ENCODE results near the gene CAPS.

DNA sequence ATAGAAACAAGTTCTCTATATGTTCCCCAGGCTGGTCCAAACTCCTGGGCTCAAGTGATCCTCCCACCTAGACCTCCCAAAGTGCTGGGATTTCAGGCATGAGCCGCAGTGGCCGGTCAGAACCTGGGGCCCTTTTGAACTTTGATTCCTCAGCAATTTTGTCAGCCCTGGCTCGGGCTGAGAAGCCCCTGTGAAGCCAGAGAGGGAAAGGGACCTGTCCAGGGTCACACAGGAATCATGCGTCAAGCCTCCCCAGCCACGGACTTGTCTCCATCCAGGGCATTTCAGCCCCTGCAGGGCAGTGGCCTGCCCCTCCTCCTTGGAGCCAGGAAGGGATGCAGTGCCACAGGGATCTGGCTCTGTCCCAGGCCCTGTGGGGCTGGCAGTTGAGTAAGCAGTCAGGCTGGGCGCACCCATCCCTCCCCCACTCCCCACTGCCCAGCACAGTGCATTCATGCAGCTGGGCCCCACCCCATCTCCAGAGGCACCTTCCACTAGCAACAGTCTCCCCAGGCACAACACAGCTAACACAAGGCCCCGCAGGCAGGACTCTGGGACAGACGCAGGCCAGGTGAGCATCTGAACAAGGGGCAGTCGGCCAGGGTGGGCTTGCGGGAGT is at the start of gene CAPS:
- TF ChIP-seq, protein P1, sequence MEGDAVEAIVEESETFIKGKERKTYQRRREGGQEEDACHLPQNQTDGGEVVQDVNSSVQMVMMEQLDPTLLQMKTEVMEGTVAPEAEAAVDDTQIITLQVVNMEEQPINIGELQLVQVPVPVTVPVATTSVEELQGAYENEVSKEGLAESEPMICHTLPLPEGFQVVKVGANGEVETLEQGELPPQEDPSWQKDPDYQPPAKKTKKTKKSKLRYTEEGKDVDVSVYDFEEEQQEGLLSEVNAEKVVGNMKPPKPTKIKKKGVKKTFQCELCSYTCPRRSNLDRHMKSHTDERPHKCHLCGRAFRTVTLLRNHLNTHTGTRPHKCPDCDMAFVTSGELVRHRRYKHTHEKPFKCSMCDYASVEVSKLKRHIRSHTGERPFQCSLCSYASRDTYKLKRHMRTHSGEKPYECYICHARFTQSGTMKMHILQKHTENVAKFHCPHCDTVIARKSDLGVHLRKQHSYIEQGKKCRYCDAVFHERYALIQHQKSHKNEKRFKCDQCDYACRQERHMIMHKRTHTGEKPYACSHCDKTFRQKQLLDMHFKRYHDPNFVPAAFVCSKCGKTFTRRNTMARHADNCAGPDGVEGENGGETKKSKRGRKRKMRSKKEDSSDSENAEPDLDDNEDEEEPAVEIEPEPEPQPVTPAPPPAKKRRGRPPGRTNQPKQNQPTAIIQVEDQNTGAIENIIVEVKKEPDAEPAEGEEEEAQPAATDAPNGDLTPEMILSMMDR (IDR thresholded peaks at IDR 0.05): no peak
- TF ChIP-seq EZH2 (IDR thresholded peaks at IDR 0.05): no peak
- no peak for TF ChIP-seq EZH2phosphoT487 (IDR thresholded peaks at IDR 0.05)

Measured in neural progenitor cell (in vitro differentiated cells).